Right kidney (tissue), 9 donors: ENCODE measurements around the gene KCNH6.

ENCODE experiments used
- DNase-seq: peaks from one replicate; pipeline ENCODE4 v3.0.0-alpha.2; 2016
- long read RNA-seq, 8 donors: transcript quantifications; one replicate each; lab custom pipeline, GENCODE V29; 2026

The KCNH6 gene
- long read RNA-seq, donor 1, result 0 reads
- long read RNA-seq, donor 2, result 0 reads
- long read RNA-seq, donor 3, result 0 reads
- long read RNA-seq, donor 4, result 0 reads
- long read RNA-seq, donor 5, partial matches to known transcripts, result 0 of 2 reads
- long read RNA-seq, donor 5, other reads (novel, unspliced or antisense), result 0 of 2 reads
- long read RNA-seq, donor 6, partial matches to known transcripts, result 0 of 1 reads
- long read RNA-seq, donor 6, other reads (novel, unspliced or antisense), result 0 of 1 reads
- long read RNA-seq, donor 7, result 0 reads
- long read RNA-seq, donor 8, result 0 reads

- DNase-seq, result peak; percentile 40
Measured at GRCh38 chr17:63523253-63523855, at the start of gene KCNH6. Gene KCNH6 (plus strand): TSS chr17:63523358. CDS start chr17:63523414, 56 bp downstream.

- DNase-seq, result no peak
Measured at GRCh38 chr17:63474174-63474573, 49.0 kb upstream of the KCNH6 start.

GRCh38 chr17:63474586-63475460, 48.3 kb upstream of the KCNH6 start:
- no peak for DNase-seq

GRCh38 chr17:63475491-63476412, 47.4 kb upstream of the KCNH6 start:
- no peak for DNase-seq

GRCh38 chr17:63476459-63476853, 46.7 kb upstream of the KCNH6 start:
- peak; percentile 59 for DNase-seq

- DNase-seq, result peak; percentile 73
Measured at GRCh38 chr17:63476854-63477479, 46.2 kb upstream of the KCNH6 start, which contains the start of gene ACE. Gene ACE (plus strand): TSS chr17:63477061. CDS start chr17:63477095, 34 bp downstream.

- DNase-seq, result peak; percentile 68
Measured at GRCh38 chr17:63477480-63478440, 45.4 kb upstream of the KCNH6 start.

GRCh38 chr17:63478814-63479494, 44.2 kb upstream of the KCNH6 start:
- DNase-seq, result peak; percentile 46

- DNase-seq, result no peak
Measured at GRCh38 chr17:63479495-63480184, 43.5 kb upstream of the KCNH6 start.

GRCh38 chr17:63480192-63480784, 42.9 kb upstream of the KCNH6 start:
- no peak for DNase-seq

GRCh38 chr17:63480826-63481487, 42.2 kb upstream of the KCNH6 start:
- no peak for DNase-seq

- DNase-seq, result no peak
Measured at GRCh38 chr17:63481488-63481870, 41.7 kb upstream of the KCNH6 start.

GRCh38 chr17:63482509-63482908, 40.6 kb upstream of the KCNH6 start:
- no peak for DNase-seq

- no peak for DNase-seq
Measured at GRCh38 chr17:63483038-63483437, 40.1 kb upstream of the KCNH6 start.

GRCh38 chr17:63483655-63484575, 39.2 kb upstream of the KCNH6 start:
- no peak for DNase-seq

- DNase-seq, result no peak
Measured at GRCh38 chr17:63486317-63487013, 36.7 kb upstream of the KCNH6 start.
